Activated B cell treated with CpG ODN at 0.5 μM for 24 hours (primary cell): ENCODE measurements around the gene SOS1. TPM values are rescaled to one million over a fixed set of nuclear protein-coding genes. Genes with fewer than 3 reads are reported as not detected.

Source experiments
- ATAC-seq: fragments of 200-7000 bp; cut with Tn5 transposase; one replicate; pipeline ENCODE4 v1.10.0; 2021; ENCODE audit warnings: low read depth, mild to moderate bottlenecking, moderate library complexity
- CTCF ChIA-PET: fragments of 350-600 bp; sonication (Branson Sonifier 250); formaldehyde crosslinking; loops from one replicate; lab custom pipeline; 2021; ENCODE audit warnings: antibody characterized with exemption; lab: Charles Lee
- POLR2A ChIA-PET: fragments of 350-600 bp; sonication (Branson Sonifier 250); formaldehyde crosslinking; loops from one replicate; lab custom pipeline; 2021; ENCODE audit warnings: antibody characterized with exemption; lab: Charles Lee
- DNase-seq: peaks from one replicate; pipeline ENCODE4 v3.0.0; 2022
- H3K27ac Mint-ChIP-seq: one replicate; pipeline ENCODE4 v1.8.0; 2020; ENCODE audit warnings: mixed read lengths
- H3K27me3 Mint-ChIP-seq: one replicate; pipeline ENCODE4 v1.8.0; 2021; ENCODE audit warnings: mixed read lengths
- H3K36me3 Mint-ChIP-seq: one replicate; pipeline ENCODE4 v1.8.0; 2021; ENCODE audit warnings: low read depth, mixed read lengths
- H3K4me1 Mint-ChIP-seq: one replicate; pipeline ENCODE4 v1.8.0; 2021; ENCODE audit warnings: mixed read lengths
- H3K4me3 Mint-ChIP-seq: one replicate; pipeline ENCODE4 v1.8.0; 2020; ENCODE audit warnings: mild to moderate bottlenecking, mixed read lengths
- H3K9me3 Mint-ChIP-seq: one replicate; pipeline ENCODE4 v1.8.0; 2020; ENCODE audit warnings: mixed read lengths
- CTCF ChIP-seq: fragments of 200-600 bp; IDR thresholded peaks from one replicate; pipeline ENCODE4 v1.8.0; 2022; ENCODE audit warnings: antibody characterized with exemption, mild to moderate bottlenecking
- intact Hi-C: fragments of 100-400 bp; cut with micrococcal nuclease; formaldehyde crosslinking; loops from one replicate; pipeline ENCODE4 v1.15.1; 2024
- total RNA-seq: library from RNA; stranded (reverse); gene quantifications from 2 replicates; pipeline ENCODE4 v1.2.3, GENCODE V29; 2022

Gene SOS1
- total RNA-seq, 1 donor from 2014 or later = 51.9 TPM

- ChIA-PET CTCF (no interaction called here), POLR2A (no interaction called here)
- Mint-ChIP-seq H3K36me3 (peaks cover 40% of the 10 kb centered on the region), H3K9me3 (no peaks in the 10 kb centered on the region), H3K4me3 (no peak overlapping the region), H3K4me1 (no peaks in the 10 kb centered on the region), H3K27ac (no peak overlapping the region), H3K27me3 (no peaks in the 10 kb centered on the region)
- no peak for TF ChIP-seq CTCF
- ATAC-seq (no peak), DNase-seq (no peak)
- intact Hi-C loops = no loop called here
Measured at GRCh38 chr2:39033980-39034379, 86.9 kb downstream of the SOS1 start.

DNA sequence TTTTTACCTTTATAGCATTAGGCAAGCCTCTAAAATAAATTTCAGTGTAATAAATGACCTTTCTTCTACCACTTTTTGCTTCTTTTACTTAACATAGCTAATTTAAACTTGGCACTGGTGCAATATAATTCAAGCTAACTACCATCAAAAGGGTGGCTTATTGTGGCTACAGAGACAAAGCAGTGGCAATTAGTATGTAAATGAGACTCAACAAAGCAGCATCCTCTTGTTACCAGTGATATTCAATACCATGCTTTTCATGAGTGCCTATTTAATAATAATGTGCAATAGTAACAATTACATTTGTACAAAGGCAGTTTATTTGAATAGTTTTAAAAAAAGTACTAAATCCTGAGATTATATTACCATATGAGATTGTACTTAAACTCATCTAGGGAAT, 93.4 kb downstream of the SOS1 start:
- Mint-ChIP-seq H3K27me3 (no peaks in the 10 kb centered on the region), H3K27ac (no peak overlapping the region), H3K4me1 (no peaks in the 10 kb centered on the region), H3K36me3 (peaks cover 43% of the 10 kb centered on the region), H3K9me3 (no peaks in the 10 kb centered on the region), H3K4me3 (no peak overlapping the region)
- ChIA-PET CTCF (no interaction called here), POLR2A (no interaction called here)
- ATAC-seq (no peak), DNase-seq (no peak)
- intact Hi-C loops = no loop called here
- no peak for TF ChIP-seq CTCF

DNA sequence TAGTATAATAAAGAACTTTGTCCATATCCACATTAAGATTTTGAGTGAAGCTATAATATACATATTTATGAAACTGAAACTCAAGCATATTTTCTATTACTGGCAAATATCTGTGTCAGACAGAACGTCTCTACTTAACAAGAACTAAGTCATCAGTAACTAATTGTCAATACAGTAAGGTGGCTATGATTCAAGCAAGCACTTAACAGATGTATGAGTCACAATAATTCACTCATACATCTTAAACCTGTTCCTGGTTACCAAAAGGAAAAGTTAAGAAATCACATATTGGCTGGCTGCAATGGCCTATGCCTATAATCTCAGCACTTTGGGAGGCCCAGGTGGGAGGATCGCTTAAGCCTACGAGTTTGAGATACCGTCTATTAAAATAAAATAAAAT, 96.0 kb downstream of the SOS1 start:
- Mint-ChIP-seq H3K27ac (no peak overlapping the region), H3K27me3 (no peaks in the 10 kb centered on the region), H3K4me1 (no peaks in the 10 kb centered on the region), H3K4me3 (no peak overlapping the region), H3K9me3 (no peaks in the 10 kb centered on the region), H3K36me3 (peaks cover 34% of the 10 kb centered on the region)
- DNase-seq (no peak), ATAC-seq (no peak)
- CTCF ChIA-PET = no interaction called here
- TF ChIP-seq CTCF = no peak
- intact Hi-C loops = no loop called here
- POLR2A ChIA-PET = no interaction called here

- TF ChIP-seq CTCF = no peak
- H3K27me3 Mint-ChIP-seq = no peaks in the 10 kb centered on the region
Measured at GRCh38 chr2:39023649-39024048, 97.2 kb downstream of the SOS1 start.

DNA sequence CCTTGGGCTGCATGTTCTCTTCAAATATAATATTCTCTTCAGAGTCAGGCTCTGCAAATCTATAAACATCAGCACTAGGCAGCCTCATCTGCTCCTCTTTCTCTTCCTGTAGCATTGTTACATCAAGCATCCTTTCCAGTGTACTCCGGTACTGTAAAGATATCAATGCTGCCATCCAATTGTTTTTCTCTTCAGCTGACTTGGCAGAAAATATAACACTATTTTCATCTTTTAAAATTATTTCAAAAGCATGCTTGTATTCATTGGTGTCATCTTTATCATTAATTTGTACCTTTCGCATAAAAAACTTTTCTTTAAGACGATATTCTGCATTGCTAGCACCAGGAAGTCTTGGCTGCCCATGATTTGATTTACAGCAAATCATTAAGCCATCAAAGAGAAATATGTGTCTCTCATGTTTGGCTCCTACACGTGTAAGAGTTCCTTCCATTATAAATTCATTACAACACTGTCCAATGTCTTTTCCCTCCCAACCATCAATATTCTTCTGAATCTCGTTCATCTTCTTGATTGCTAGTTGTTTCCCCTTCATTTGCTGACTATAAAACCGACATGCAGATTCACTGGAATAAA, 98.1 kb downstream of the SOS1 start:
- ATAC-seq = no peak
- no peak for DNase-seq
- TF ChIP-seq CTCF = no peak
- Mint-ChIP-seq H3K27me3 (no peaks in the 10 kb centered on the region), H3K27ac (no peak overlapping the region), H3K4me1 (no peaks in the 10 kb centered on the region), H3K36me3 (peaks cover 23% of the 10 kb centered on the region), H3K4me3 (no peak overlapping the region), H3K9me3 (no peaks in the 10 kb centered on the region)
- CTCF ChIA-PET = no interaction called here
- intact Hi-C loops = no loop called here
- POLR2A ChIA-PET = no interaction called here

More at GRCh38 chr2:39023649-39024048, 97.2 kb downstream of the SOS1 start:
- no peak for DNase-seq
- no peak for ATAC-seq
- ChIA-PET CTCF (no interaction called here), POLR2A (interaction anchor here (0.5 kb wide), 1 partner anchor 238 kb away, joined by 4 read pairs; no protein-coding TSS in a partner anchor)
- intact Hi-C loops = no loop called here
- Mint-ChIP-seq H3K4me1 (no peaks in the 10 kb centered on the region), H3K4me3 (no peak overlapping the region), H3K9me3 (no peaks in the 10 kb centered on the region), H3K36me3 (peaks cover 27% of the 10 kb centered on the region), H3K27ac (no peak overlapping the region)
